Cardiac muscle cell (in vitro differentiated cells and primary cell): ENCODE results near the gene CPXM2. TPM values are rescaled to one million over a fixed set of nuclear protein-coding genes. Genes with fewer than 3 reads are reported as not detected.

ENCODE experiments used
- DNase-seq, 2 donors: peaks; one replicate each; pipeline versions ENCODE4 v3.0.0 to v3.0.0-alpha.2; 2010 to 2017; ENCODE audit warnings: low read depth in 1 of 2, low spot score in 1 of 2
- H3K27ac ChIP-seq: fragments of 200-600 bp; sonication (generic); 2 replicates; pipeline ENCODE4 v1.5.1; 2016
- H3K27me3 ChIP-seq: fragments of 200-600 bp; sonication (generic); 2 replicates; pipeline ENCODE4 v1.6.0; 2016; ENCODE audit warnings: control low read depth
- H3K36me3 ChIP-seq: fragments of 200-600 bp; sonication (generic); 2 replicates; pipeline ENCODE4 v1.5.1; 2016; ENCODE audit warnings: control low read depth
- H3K4me1 ChIP-seq: fragments of 200-600 bp; sonication (generic); 2 replicates; pipeline ENCODE4 v1.8.1; 2017; ENCODE audit warnings: low read depth, mild to moderate bottlenecking, mixed run types
- H3K4me3 ChIP-seq: fragments of 200-600 bp; sonication (generic); 2 replicates; pipeline ENCODE4 v1.5.1; 2016; ENCODE audit warnings: mild to moderate bottlenecking
- H3K9me3 ChIP-seq: fragments of 200-600 bp; sonication (generic); 2 replicates; pipeline ENCODE4 v1.5.1; 2017; ENCODE audit warnings: low read depth, mild to moderate bottlenecking, control low read depth
- polyA plus RNA-seq: library from polyadenylated mRNA; unstranded; fragments of >200 nt; fragmentation: Nextera tagmentation; extraction: Ambion mirVana; gene quantifications from 2 replicates; pipeline ENCODE4 v1.2.1, GENCODE V29; 2016
- total RNA-seq: library from RNA; depleted of rRNA; stranded (reverse); fragments of >200 nt; gene quantifications from 2 replicates; pipeline ENCODE4 v1.2.3, GENCODE V29; 2016
- TF ChIP-seq, protein P1 (sequence below): IDR thresholded peaks from 2 replicates; pipeline ENCODE4 v1.5.1; 2012; ENCODE audit warnings: low read depth, mild to moderate bottlenecking, low read length

CPXM2 gene
- total and polyA plus RNA-seq, 2 experiments from 2014 or later = 0.39 to 1.3 TPM

DNA sequence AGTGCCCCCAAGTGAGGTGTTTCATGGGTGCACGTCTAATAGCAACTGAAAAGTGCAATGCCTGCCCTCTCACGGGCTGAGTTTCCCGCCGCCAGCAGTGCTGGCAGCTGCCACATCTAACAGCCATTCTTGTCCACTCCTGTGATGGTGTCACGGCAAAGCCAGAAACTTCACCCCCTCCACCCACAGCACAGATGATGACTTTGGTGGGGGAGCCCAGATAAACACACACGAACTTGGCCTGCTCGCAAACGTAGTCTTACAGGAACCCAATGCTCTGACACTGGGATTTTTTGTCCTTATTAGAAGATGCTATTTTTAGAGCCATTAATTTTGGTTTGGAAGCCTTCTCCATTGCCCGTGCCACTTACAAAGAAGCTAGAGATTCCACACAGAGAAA is 26.7 kb downstream of the CPXM2 start:
- no peaks in the 10 kb centered on the region for H3K4me1 ChIP-seq
- no peaks in the 10 kb centered on the region for H3K27me3 ChIP-seq
- no peak overlapping the region for H3K27ac ChIP-seq
- no peaks in the 10 kb centered on the region for H3K36me3 ChIP-seq
- no peaks in the 10 kb centered on the region for H3K9me3 ChIP-seq
- TF ChIP-seq, protein P1, sequence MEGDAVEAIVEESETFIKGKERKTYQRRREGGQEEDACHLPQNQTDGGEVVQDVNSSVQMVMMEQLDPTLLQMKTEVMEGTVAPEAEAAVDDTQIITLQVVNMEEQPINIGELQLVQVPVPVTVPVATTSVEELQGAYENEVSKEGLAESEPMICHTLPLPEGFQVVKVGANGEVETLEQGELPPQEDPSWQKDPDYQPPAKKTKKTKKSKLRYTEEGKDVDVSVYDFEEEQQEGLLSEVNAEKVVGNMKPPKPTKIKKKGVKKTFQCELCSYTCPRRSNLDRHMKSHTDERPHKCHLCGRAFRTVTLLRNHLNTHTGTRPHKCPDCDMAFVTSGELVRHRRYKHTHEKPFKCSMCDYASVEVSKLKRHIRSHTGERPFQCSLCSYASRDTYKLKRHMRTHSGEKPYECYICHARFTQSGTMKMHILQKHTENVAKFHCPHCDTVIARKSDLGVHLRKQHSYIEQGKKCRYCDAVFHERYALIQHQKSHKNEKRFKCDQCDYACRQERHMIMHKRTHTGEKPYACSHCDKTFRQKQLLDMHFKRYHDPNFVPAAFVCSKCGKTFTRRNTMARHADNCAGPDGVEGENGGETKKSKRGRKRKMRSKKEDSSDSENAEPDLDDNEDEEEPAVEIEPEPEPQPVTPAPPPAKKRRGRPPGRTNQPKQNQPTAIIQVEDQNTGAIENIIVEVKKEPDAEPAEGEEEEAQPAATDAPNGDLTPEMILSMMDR = no peak
- H3K4me3 ChIP-seq = no peak overlapping the region
- DNase-seq = no peak

DNA sequence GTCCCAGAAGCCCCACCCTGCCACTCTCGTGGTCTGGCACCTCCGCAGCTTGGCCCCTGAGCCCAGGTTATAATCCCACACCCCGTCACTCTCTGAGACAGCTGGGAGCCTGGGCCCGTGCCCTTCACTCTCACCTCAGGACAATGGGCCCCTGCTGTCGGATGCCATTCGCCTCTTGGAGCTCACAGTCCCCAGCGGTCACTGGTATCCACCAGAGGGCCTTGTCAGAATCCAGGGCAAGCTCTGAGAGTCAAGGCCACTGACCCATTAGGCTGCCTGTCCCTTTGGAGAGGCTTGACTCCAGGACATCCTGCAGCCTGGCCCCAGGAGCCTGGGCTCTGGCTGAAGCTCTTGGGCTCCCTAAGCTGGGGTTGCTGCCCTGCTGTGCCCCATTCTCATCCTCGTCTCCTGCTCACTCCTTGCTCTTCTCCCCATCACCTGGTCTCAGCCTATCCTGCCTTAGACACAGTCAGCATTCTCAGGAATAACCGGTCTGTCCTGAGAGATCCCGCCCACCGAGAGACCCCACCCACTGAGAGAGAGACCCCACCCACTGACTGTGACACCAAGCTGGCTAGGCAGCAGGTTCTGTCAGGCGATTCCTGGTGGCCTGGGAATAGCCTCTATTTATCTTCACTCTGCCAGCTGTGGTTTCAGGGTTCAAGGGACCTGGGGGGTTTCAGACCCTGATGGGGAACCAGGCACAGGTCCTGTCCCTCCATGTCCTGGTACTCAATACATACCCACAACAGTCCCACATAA is 27.7 kb downstream of the CPXM2 start:
- Histone ChIP-seq H3K4me1 (no peaks in the 10 kb centered on the region), H3K36me3 (no peaks in the 10 kb centered on the region), H3K9me3 (no peaks in the 10 kb centered on the region), H3K27ac (no peak overlapping the region), H3K27me3 (no peaks in the 10 kb centered on the region), H3K4me3 (no peak overlapping the region)
- TF ChIP-seq, protein P1 = no peak
- no peak for DNase-seq

DNA sequence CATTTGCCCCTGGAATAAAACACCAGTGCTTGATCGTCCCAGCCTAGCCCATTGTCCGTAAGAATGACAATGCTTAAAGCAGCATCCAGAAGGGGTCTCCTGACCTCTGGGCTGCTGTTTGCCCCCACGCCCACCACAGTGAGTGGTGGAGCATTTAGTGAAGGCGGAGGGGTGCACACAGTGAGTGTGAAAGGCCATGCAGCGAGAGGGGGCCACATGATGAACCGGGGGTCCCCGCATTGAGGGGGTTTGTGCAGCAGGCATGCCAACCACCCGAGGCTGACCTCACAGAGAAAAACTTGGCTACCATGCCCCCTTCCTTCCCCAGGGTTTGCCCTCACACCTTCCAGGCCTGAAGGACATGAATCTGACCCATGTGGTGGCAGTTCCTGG is 28.4 kb downstream of the CPXM2 start:
- Histone ChIP-seq H3K4me3 (no peak overlapping the region), H3K27ac (no peak overlapping the region), H3K9me3 (no peaks in the 10 kb centered on the region), H3K27me3 (no peaks in the 10 kb centered on the region), H3K4me1 (no peaks in the 10 kb centered on the region), H3K36me3 (no peaks in the 10 kb centered on the region)
- TF ChIP-seq, protein P1 = no peak
- no peak for DNase-seq

DNA sequence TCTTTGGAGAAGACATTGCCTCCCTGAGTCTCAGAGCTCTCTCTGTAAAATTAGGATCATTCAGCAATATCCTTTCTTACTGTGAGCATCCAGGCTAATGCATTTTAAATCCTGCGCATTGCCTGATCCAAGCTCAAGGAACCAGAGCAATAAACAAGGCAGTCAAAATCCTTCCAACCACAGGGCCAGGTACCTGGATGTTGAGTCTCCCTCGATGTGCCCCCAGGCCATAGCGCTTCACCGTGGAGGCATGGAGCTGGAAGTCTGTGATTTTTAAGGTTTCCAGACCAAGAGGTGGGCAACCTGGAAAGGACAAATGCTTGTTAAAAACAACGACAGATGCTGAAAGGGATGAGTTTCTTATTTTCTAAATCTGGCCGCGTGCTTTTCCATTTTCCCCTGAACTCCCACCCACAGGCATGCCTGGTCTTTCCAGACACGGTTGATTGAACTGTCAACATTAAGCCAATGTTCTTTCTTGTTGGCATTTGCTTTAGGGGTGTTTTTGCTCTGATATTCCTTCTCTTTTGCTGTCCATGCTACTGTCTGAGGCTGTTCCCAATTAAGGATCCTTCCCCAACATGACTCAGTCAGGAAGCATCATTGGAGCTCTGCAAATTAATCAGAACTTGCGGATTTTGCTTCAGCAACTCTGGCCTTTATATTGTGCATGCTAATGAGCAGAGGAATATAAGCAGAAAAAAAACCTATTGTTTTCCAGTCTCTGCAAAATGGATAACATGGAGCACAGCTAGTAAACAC is 29.0 kb downstream of the CPXM2 start:
- H3K4me3 ChIP-seq = no peak overlapping the region
- TF ChIP-seq, protein P1 = no peak
- DNase-seq = no peak
- no peak overlapping the region for H3K27ac ChIP-seq
- H3K27me3 ChIP-seq = no peaks in the 10 kb centered on the region
- H3K36me3 ChIP-seq = no peaks in the 10 kb centered on the region
- no peaks in the 10 kb centered on the region for H3K4me1 ChIP-seq
- H3K9me3 ChIP-seq = no peaks in the 10 kb centered on the region

DNA sequence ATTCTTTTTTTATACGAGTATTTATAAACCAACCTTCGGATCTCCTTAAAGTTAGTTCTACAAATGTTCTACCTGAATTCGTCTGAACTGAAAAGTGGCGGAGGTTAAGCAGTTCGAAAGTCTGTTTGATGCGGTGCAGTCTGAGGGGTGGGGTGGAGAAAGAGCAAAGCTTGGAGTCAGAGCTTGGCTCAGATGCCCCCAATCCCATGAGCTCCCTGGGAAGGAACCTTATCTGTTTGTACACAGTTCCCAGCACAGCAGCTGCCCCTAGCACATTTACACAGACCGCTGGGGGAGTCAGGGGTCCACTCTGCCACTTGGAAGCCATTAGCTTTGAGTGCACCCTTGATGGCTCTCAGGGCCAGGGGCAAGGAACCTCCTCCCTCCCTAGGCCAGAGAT is 30.8 kb downstream of the CPXM2 start:
- no peak for DNase-seq
- Histone ChIP-seq H3K27ac (no peak overlapping the region), H3K36me3 (no peaks in the 10 kb centered on the region), H3K9me3 (no peaks in the 10 kb centered on the region), H3K4me1 (no peaks in the 10 kb centered on the region), H3K4me3 (no peak overlapping the region), H3K27me3 (no peaks in the 10 kb centered on the region)
- TF ChIP-seq, protein P1 = no peak
